T-cell (primary cell): Measurements from ENCODE around the gene UBE2S. TPM values are rescaled to one million over a fixed set of nuclear protein-coding genes. Genes with fewer than 3 reads are reported as not detected.

ENCODE experiments used
- ATAC-seq, 4 experiments: fragments of 200-7000 bp in 3 of 4; fragments of 150-1000 bp in 1 of 4; cut with Tn5 transposase; replicated peaks in 1 of 4; 1 replicate in 3 of 4; 2 replicates in 1 of 4; pipeline ENCODE4 v1.10.0; 2021; ENCODE audit warnings: moderate library complexity in 3 of 4, mild to moderate bottlenecking in 2 of 4, moderate number of reproducible peaks in 1 of 4
- CTCF ChIA-PET, 2 donors: fragments of 300-600 bp; sonication (Branson Sonifier 250); formaldehyde crosslinking; loops; one replicate each; lab custom pipeline; 2022; ENCODE audit warnings: antibody characterized with exemption in 2 of 2; lab: Charles Lee
- POLR2A ChIA-PET, 2 donors: fragments of 300-600 bp; sonication (Branson Sonifier 250); formaldehyde crosslinking; loops; one replicate each; lab custom pipeline; 2022; ENCODE audit warnings: antibody characterized with exemption in 2 of 2; lab: Charles Lee
- DNase-seq, 35 experiments: peaks; one replicate each; pipeline versions ENCODE4 v3.0.0 to v3.0.0-alpha.2; 2013 to 2023
- H3K27ac ChIP-seq: one replicate; pipeline ENCODE4 v1.5.1; 2013; ENCODE audit warnings: low read length
- H3K27me3 ChIP-seq, 2 experiments: replicated peaks in 1 of 2; 1 replicate in 1 of 2; 2 replicates in 1 of 2; pipeline versions ENCODE4 v1.6.1 to v1.7.0; 2013; ENCODE audit warnings: low read length in 1 of 2, mixed read lengths in 1 of 2; ENCODE audit not compliant: control insufficient read depth in 2 of 2, insufficient read depth in 2 of 2; ENCODE audit errors: extremely low read depth in 1 of 2
- H3K36me3 ChIP-seq, 2 donors: 1 replicate in 1 of 2; 2 replicates in 1 of 2; pipeline versions ENCODE4 v1.6.1 to v1.7.0; 2013; ENCODE audit warnings: low read length in 1 of 2; ENCODE audit not compliant: control insufficient read depth in 2 of 2, insufficient read depth in 1 of 2; ENCODE audit errors: extremely low read depth in 1 of 2
- H3K4me1 ChIP-seq, 2 experiments: 1 replicate in 1 of 2; 2 replicates in 1 of 2; pipeline versions ENCODE4 v1.6.1 to v1.7.0; 2013; ENCODE audit warnings: low read length in 2 of 2, mixed read lengths in 1 of 2; ENCODE audit not compliant: insufficient read depth in 2 of 2, control insufficient read depth in 1 of 2; ENCODE audit errors: extremely low read depth in 1 of 2
- H3K4me3 ChIP-seq, 2 donors: 1 replicate in 1 of 2; 2 replicates in 1 of 2; pipeline versions ENCODE4 v1.5.1 to v1.7.0; 2013; ENCODE audit warnings: mild to moderate bottlenecking in 2 of 2, low read length in 1 of 2, moderate library complexity in 1 of 2; ENCODE audit not compliant: control insufficient read depth in 1 of 2; ENCODE audit errors: extremely low read depth in 1 of 2
- H3K9me3 ChIP-seq: 2 replicates; pipeline ENCODE4 v1.7.0; 2013
- H3K27ac Mint-ChIP-seq, 2 donors: one replicate each; pipeline ENCODE4 v1.8.0; 2020 to 2021; ENCODE audit warnings: mild to moderate bottlenecking in 2 of 2, mixed read lengths in 2 of 2
- H3K27me3 Mint-ChIP-seq, 2 donors: one replicate each; pipeline ENCODE4 v1.8.0; 2021 to 2022; ENCODE audit warnings: mixed read lengths in 2 of 2
- H3K36me3 Mint-ChIP-seq: one replicate; pipeline ENCODE4 v1.8.0; 2021; ENCODE audit warnings: mixed read lengths
- H3K4me1 Mint-ChIP-seq, 3 donors: one replicate each; pipeline ENCODE4 v1.8.0; 2020 to 2022; ENCODE audit warnings: mixed read lengths in 3 of 3, mild to moderate bottlenecking in 1 of 3
- H3K4me3 Mint-ChIP-seq, 3 donors: one replicate each; pipeline ENCODE4 v1.8.0; 2020 to 2022; ENCODE audit warnings: mild to moderate bottlenecking in 3 of 3, mixed read lengths in 3 of 3, moderate library complexity in 3 of 3
- H3K9me3 Mint-ChIP-seq, 3 donors: one replicate each; pipeline ENCODE4 v1.8.0; 2020 to 2022; ENCODE audit warnings: mixed read lengths in 3 of 3
- WGBS: methylation state at CpG from one replicate; pipeline ENCODE4 v1.1.5; 2013; ENCODE audit warnings: missing lambda C conversion rate; ENCODE audit not compliant: insufficient coverage; 5-methylcytosine and 5-hydroxymethylcytosine counted together
- total RNA-seq, 35 experiments: library from RNA in 6 of 35; stranded (reverse) in 6 of 35; fragments of 120-200 nt in 1 of 35; gene quantifications; one replicate each; pipeline versions ENCODE4 v1.2.1 to v1.2.4 and lab custom pipeline; 2013 to 2026

UBE2S gene
- total RNA-seq, 5 donors from 2014 or later (not counting 1 experiment from before 2014, with no cell fraction given): 27.5 to 75.2 (median 35.1) TPM

- Histone ChIP-seq H3K27ac (no peak overlapping the region), H3K4me1 (peaks cover 21 to 60% of the 10 kb centered on the region in 2 experiments), H3K9me3 (no peaks in the 10 kb centered on the region), H3K27me3 (no peaks in the 10 kb centered on the region), H3K4me3 (no peak overlapping the region), H3K36me3 (peaks cover 11 to 55% of the 10 kb centered on the region in 2 donors)
- DNase-seq (no peak), ATAC-seq (no peak)
- Mint-ChIP-seq H3K9me3 (no peaks in the 10 kb centered on the region), H3K27ac (peak overlapping the region; percentile 45 to 55), H3K27me3 (no peaks in the 10 kb centered on the region), H3K4me3 (peak overlapping the region in 2 of 3 donors; percentile 44 to 45), H3K36me3 (peaks cover 36% of the 10 kb centered on the region), H3K4me1 (peaks cover 56 to 62% (median 57%) of the 10 kb centered on the region in 3 donors)
- 83% methylated on average over 14 of the region's 21 CpGs for WGBS
- CTCF ChIA-PET: interaction anchor here in 1 of 2 donors (0.9 kb wide), 1 partner anchor 10 kb away, joined by 3 read pairs; no protein-coding TSS in a partner anchor
- POLR2A ChIA-PET: interaction anchor here in 1 of 2 donors (0.7 kb wide), 1 partner anchor 18 kb away, joined by 3 read pairs; no protein-coding TSS in a partner anchor
Observed at GRCh38 chr19:55389386-55390317, 17.9 kb downstream of the UBE2S start.

GRCh38 chr19:55387736-55388497 lies 19.7 kb downstream of the UBE2S start:
- ATAC-seq (no peak), DNase-seq (no peak)
- H3K9me3 Mint-ChIP-seq: no peaks in the 10 kb centered on the region
- H3K4me1 Mint-ChIP-seq: peaks cover 66 to 70% (median 67%) of the 10 kb centered on the region in 3 donors
- no peaks in the 10 kb centered on the region for H3K27me3 Mint-ChIP-seq
- Histone ChIP-seq H3K36me3 (peaks cover 11 to 55% of the 10 kb centered on the region in 2 donors), H3K4me1 (peaks cover 26 to 71% of the 10 kb centered on the region in 2 experiments), H3K4me3 (peak overlapping the region in 1 of 2 donors; percentile 12), H3K27ac (peak overlapping the region; percentile 31), H3K9me3 (no peaks in the 10 kb centered on the region), H3K27me3 (no peaks in the 10 kb centered on the region)
- H3K27ac Mint-ChIP-seq: peak overlapping the region; percentile 78 to 98
- POLR2A ChIA-PET: interaction anchor here (0.6 to 1.6 kb wide), 7 partner anchors 15 to 212 kb away, joined by 3 to 7 read pairs (median 3); partner anchors contain the start of genes UBE2S (in 2 of the 2), KMT5C (in 1 of the 2) and ZNF524 (in 1 of the 2)
- H3K4me3 Mint-ChIP-seq: peak overlapping the region; percentile 98 to 100 (median 98)
- 76% methylated on average over 6 of the region's 24 CpGs for WGBS
- H3K36me3 Mint-ChIP-seq: peaks cover 36% of the 10 kb centered on the region
- CTCF ChIA-PET: no interaction called here

GRCh38 chr19:55386493-55386971 lies 21.1 kb downstream of the UBE2S start:
- ATAC-seq: no peak
- no peaks in the 10 kb centered on the region for H3K9me3 Mint-ChIP-seq
- Histone ChIP-seq H3K27me3 (no peaks in the 10 kb centered on the region), H3K4me3 (peak overlapping the region; percentile 97 to 99), H3K27ac (peak overlapping the region; percentile 81), H3K9me3 (no peaks in the 10 kb centered on the region), H3K4me1 (peaks cover 26 to 77% of the 10 kb centered on the region in 2 experiments), H3K36me3 (peaks cover 11 to 49% of the 10 kb centered on the region in 2 donors)
- H3K27me3 Mint-ChIP-seq: no peaks in the 10 kb centered on the region
- ChIA-PET POLR2A (interaction anchor here (1.1 to 1.6 kb wide), 3 partner anchors 21 to 47 kb away, joined by 3 to 7 read pairs (median 6); partner anchors contain the start of genes UBE2S (in 2 of the 2) and KMT5C (in 1 of the 2)), CTCF (no interaction called here)
- peaks cover 76 to 81% (median 80%) of the 10 kb centered on the region in 3 donors for H3K4me1 Mint-ChIP-seq
- peak overlapping the region; percentile 98 to 100 (median 98) for H3K4me3 Mint-ChIP-seq
- 0% methylated on average over 33 of the region's 33 CpGs for WGBS
- H3K36me3 Mint-ChIP-seq: peaks cover 37% of the 10 kb centered on the region
- no peak for DNase-seq
- peak overlapping the region; percentile 98 to 99 for H3K27ac Mint-ChIP-seq

DNA sequence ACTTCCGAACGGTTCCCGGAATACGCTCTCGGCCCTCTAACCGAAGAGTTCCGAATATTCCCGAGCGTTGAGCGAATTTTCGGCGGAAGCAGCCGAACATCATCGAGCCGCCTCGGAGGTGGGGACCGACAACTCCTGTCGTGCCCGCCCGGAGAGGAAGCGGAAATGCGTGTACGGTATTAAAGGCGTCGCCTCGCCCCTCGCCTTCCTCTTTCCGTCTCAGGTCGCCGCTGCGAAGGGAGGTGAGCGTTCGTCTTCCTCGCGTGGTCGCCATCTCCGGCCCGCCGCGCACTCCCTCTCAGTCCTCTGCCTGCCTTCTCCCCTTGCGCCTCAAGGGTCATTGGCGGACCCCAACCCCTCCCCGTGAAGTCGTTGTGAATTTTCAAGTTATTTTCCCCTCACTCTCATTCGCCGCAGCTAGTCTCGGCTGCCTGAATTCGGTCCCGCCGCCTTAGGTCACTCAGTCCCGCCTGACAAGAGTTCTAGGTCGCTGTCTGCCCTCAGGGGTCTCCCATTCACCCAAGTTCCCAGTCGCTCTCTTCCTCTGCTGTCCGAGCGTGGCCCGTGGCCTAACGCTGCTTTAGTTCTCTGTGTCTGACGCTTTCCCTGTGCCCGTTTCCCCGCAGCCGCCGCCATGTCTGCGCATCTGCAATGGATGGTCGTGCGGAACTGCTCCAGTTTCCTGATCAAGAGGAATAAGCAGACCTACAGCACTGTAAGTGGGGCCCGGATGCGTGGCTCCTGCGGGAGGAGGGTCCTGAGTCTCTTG lies 21.7 kb downstream of the UBE2S start, which contains the start of gene RPL28:
Gene RPL28 (plus strand): TSS at position 209 of the 769 bp plus-strand sequence. CDS start 426 bp downstream, at position 635.
- under 1% methylated on average over 68 of the region's 68 CpGs for WGBS
- no peaks in the 10 kb centered on the region for H3K27me3 Mint-ChIP-seq
- ATAC-seq: peak; percentile 80 to 83 (median 81)
- H3K36me3 Mint-ChIP-seq: peaks cover 39% of the 10 kb centered on the region
- ChIA-PET CTCF (no interaction called here), POLR2A (no interaction called here)
- peaks cover 26 to 71% of the 10 kb centered on the region in 2 experiments for H3K4me1 ChIP-seq
- DNase-seq: peak; percentile 94 to 100 (median 98)
- H3K27me3 ChIP-seq: no peaks in the 10 kb centered on the region
- peaks cover 8 to 45% of the 10 kb centered on the region in 2 donors for H3K36me3 ChIP-seq
- H3K9me3 Mint-ChIP-seq: no peaks in the 10 kb centered on the region
- H3K27ac Mint-ChIP-seq: peak within 1 kb of the TSS; percentile 98 to 99
- H3K4me3 Mint-ChIP-seq: peak within 1 kb of the TSS; percentile 98 to 100 (median 98)
- H3K27ac ChIP-seq: peak within 1 kb of the TSS; percentile 81
- H3K4me1 Mint-ChIP-seq: peaks cover 73 to 81% (median 78%) of the 10 kb centered on the region in 3 donors
- peak within 1 kb of the TSS; percentile 97 to 99 for H3K4me3 ChIP-seq
- no peaks in the 10 kb centered on the region for H3K9me3 ChIP-seq

- Mint-ChIP-seq H3K27ac (peak overlapping the region; percentile 98 to 99), H3K4me1 (peaks cover 66 to 73% (median 72%) of the 10 kb centered on the region in 3 donors), H3K9me3 (no peaks in the 10 kb centered on the region), H3K27me3 (no peaks in the 10 kb centered on the region), H3K36me3 (peaks cover 35% of the 10 kb centered on the region), H3K4me3 (peak overlapping the region; percentile 98 to 100 (median 98))
- H3K36me3 ChIP-seq: peaks cover 4 to 37% of the 10 kb centered on the region in 2 donors
- ATAC-seq (peak; percentile 79 to 86 (median 82)), DNase-seq (peak; percentile 90 to 99 (median 96))
- WGBS: 9% methylated on average over 27 of the region's 34 CpGs
- CTCF ChIA-PET: interaction anchor here in 1 of 2 donors (2.1 kb wide), 1 partner anchor 46 kb away, joined by 9 read pairs; the partner anchor contains the start of gene KMT5C
- peak overlapping the region; percentile 97 to 99 for H3K4me3 ChIP-seq
- H3K4me1 ChIP-seq: peaks cover 26 to 65% of the 10 kb centered on the region in 2 experiments
- H3K9me3 ChIP-seq: no peaks in the 10 kb centered on the region
- no peaks in the 10 kb centered on the region for H3K27me3 ChIP-seq
- H3K27ac ChIP-seq: peak overlapping the region; percentile 81
- POLR2A ChIA-PET: interaction anchor here (0.5 to 0.6 kb wide), 3 partner anchors 23 to 91 kb away, joined by 3 to 4 read pairs (median 4); partner anchors contain the start of genes KMT5C (in 1 of the 2), UBE2S (in 1 of the 2) and ZNF628 (in 1 of the 2)
Observed at GRCh38 chr19:55384920-55385723, 22.5 kb downstream of the UBE2S start.
